H1 (cell line): ENCODE results near the gene OR11H7. TPM values are rescaled to one million over a fixed set of nuclear protein-coding genes. Genes with fewer than 3 reads are reported as not detected.

Source experiments
- CTCF ChIA-PET: fragments of 300-600 bp; sonication (Branson Sonifier 250); formaldehyde crosslinking; loops from one replicate; lab custom pipeline; 2021; ENCODE audit not compliant: partially characterized antibody; lab: Charles Lee
- POLR2A ChIA-PET: fragments of 300-600 bp; sonication (Branson Sonifier 250); formaldehyde crosslinking; loops from one replicate; lab custom pipeline; 2021; ENCODE audit warnings: inconsistent platforms; ENCODE audit not compliant: partially characterized antibody; lab: Charles Lee
- DNase-seq, 2 experiments: peaks; one replicate each; pipeline versions ENCODE4 v3.0.0 to v3.0.0-alpha.2; 2010 to 2022; ENCODE audit warnings: low spot score in 2 of 2, low read depth in 1 of 2, mixed read lengths in 1 of 2
- FAIRE-seq: peaks from 2 replicates; lab custom pipeline; 2011; peaks lifted over from hg19 to GRCh38; lab: Jason Lieb, UNC
- H2AFZ ChIP-seq: 2 replicates; pipeline ENCODE4 v1.8.1; 2012; ENCODE audit warnings: low read length, inconsistent platforms
- H2AK5ac ChIP-seq: 2 replicates; pipeline ENCODE4 v1.6.1; 2013; ENCODE audit warnings: low read depth, low read length
- H2BK120ac ChIP-seq: replicated peaks from 2 replicates; pipeline ENCODE3; 2013; ENCODE audit warnings: low read depth, low read length, inconsistent platforms
- H2BK12ac ChIP-seq: 2 replicates; pipeline ENCODE4 v1.6.1; 2013; ENCODE audit warnings: low read depth, low read length
- H2BK15ac ChIP-seq: 2 replicates; pipeline ENCODE4 v1.6.1; 2013; ENCODE audit warnings: low read length
- H2BK20ac ChIP-seq: 2 replicates; pipeline ENCODE4 v1.6.1; 2013; ENCODE audit warnings: low read length
- H2BK5ac ChIP-seq: 2 replicates; pipeline ENCODE4 v1.6.1; 2013; ENCODE audit warnings: low read depth, low read length
- H3K14ac ChIP-seq: 2 replicates; pipeline ENCODE4 v1.6.1; 2013; ENCODE audit warnings: inconsistent platforms; ENCODE audit not compliant: insufficient read length
- H3K18ac ChIP-seq: 2 replicates; pipeline ENCODE4 v1.6.1; 2013; ENCODE audit warnings: low read length; ENCODE audit errors: extremely low read depth
- H3K23ac ChIP-seq: 2 replicates; pipeline ENCODE4 v1.6.1; 2013; ENCODE audit warnings: inconsistent platforms; ENCODE audit not compliant: insufficient read length
- H3K23me2 ChIP-seq: 2 replicates; pipeline ENCODE4 v1.6.1; 2013; ENCODE audit warnings: low read depth, low read length
- H3K27ac ChIP-seq: 2 replicates; pipeline ENCODE4 v1.6.1; 2011; ENCODE audit warnings: low read depth, low read length, inconsistent platforms
- H3K27me3 ChIP-seq, 4 experiments: replicated peaks in 1 of 4; 1 replicate in 1 of 4; 2 replicates in 3 of 4; pipeline versions ENCODE4 v1.6.1 to v1.8.1; 2011 to 2013; ENCODE audit warnings: low read length in 3 of 4, mild to moderate bottlenecking in 3 of 4, inconsistent platforms in 2 of 4, mixed read lengths in 2 of 4, moderate library complexity in 1 of 4; ENCODE audit not compliant: control insufficient read depth in 3 of 4, insufficient read depth in 3 of 4; ENCODE audit errors: extremely low read depth in 1 of 4
- H3K36me3 ChIP-seq, 4 experiments: 2 replicates each; pipeline versions ENCODE4 v1.6.1 to v1.8.1; 2011 to 2013; ENCODE audit warnings: mild to moderate bottlenecking in 4 of 4, low read length in 3 of 4, moderate library complexity in 2 of 4, control low read depth in 1 of 4, inconsistent platforms in 1 of 4; ENCODE audit not compliant: insufficient read depth in 4 of 4, control insufficient read depth in 2 of 4
- H3K4ac ChIP-seq: replicated peaks from 2 replicates; pipeline ENCODE3; 2013; ENCODE audit warnings: low read length, low read depth, mixed read lengths, inconsistent platforms; ENCODE audit not compliant: insufficient read length
- H3K4me1 ChIP-seq, 4 experiments: replicated peaks in 1 of 4; 1 replicate in 1 of 4; 2 replicates in 3 of 4; pipeline versions ENCODE4 v1.6.1 to v1.8.1; 2011 to 2013; ENCODE audit warnings: low read length in 3 of 4, inconsistent platforms in 2 of 4, mixed read lengths in 1 of 4; ENCODE audit not compliant: insufficient read depth in 4 of 4, control insufficient read depth in 3 of 4
- H3K4me2 ChIP-seq, 2 experiments: 2 replicates each; pipeline versions ENCODE4 v1.6.1 to v1.8.1; 2011 to 2013; ENCODE audit warnings: low read depth in 2 of 2, low read length in 2 of 2, control low read depth in 1 of 2, inconsistent platforms in 1 of 2, mild to moderate bottlenecking in 1 of 2; ENCODE audit not compliant: insufficient read depth in 1 of 2
- H3K4me3 ChIP-seq, 4 experiments: fragments of 200-600, 300-600 bp in 1 of 4; sonication (generic), shearing (Covaris generic), sonication (Bioruptor Twin) in 1 of 4; 2 replicates each; pipeline versions ENCODE4 v1.5.1 to v1.8.1; 2011 to 2016; ENCODE audit warnings: low read length in 4 of 4, low read depth in 3 of 4, control low read depth in 2 of 4, inconsistent platforms in 2 of 4, mild to moderate bottlenecking in 2 of 4, mixed read lengths in 1 of 4, moderate library complexity in 1 of 4; ENCODE audit not compliant: insufficient read depth in 2 of 4; ENCODE audit errors: extremely low read depth in 1 of 4
- H3K56ac ChIP-seq: replicated peaks from 2 replicates; pipeline ENCODE3; 2013; ENCODE audit warnings: low read depth, mild to moderate bottlenecking, mixed read lengths, low read length, inconsistent platforms; ENCODE audit not compliant: insufficient read length
- H3K79me1 ChIP-seq: 2 replicates; pipeline ENCODE4 v1.6.1; 2013; ENCODE audit warnings: low read depth, low read length, control low read depth
- H3K79me2 ChIP-seq, 2 experiments: 2 replicates each; pipeline versions ENCODE4 v1.6.1 to v1.8.1; 2012 to 2013; ENCODE audit warnings: low read length in 2 of 2, mild to moderate bottlenecking in 2 of 2, inconsistent platforms in 1 of 2; ENCODE audit not compliant: insufficient read depth in 2 of 2, control insufficient read depth in 1 of 2
- H3K9ac ChIP-seq, 4 experiments: replicated peaks in 1 of 4; 1 replicate in 1 of 4; 2 replicates in 3 of 4; pipeline versions ENCODE4 v1.6.1 to v1.8.1; 2011 to 2013; ENCODE audit warnings: low read depth in 3 of 4, low read length in 3 of 4, control low read depth in 2 of 4, mild to moderate bottlenecking in 2 of 4, moderate library complexity in 2 of 4, inconsistent platforms in 1 of 4; ENCODE audit errors: extremely low read depth in 1 of 4
- H3K9me3 ChIP-seq, 2 experiments: 2 replicates each; pipeline versions ENCODE4 v1.6.1 to v1.8.1; 2012 to 2013; ENCODE audit warnings: mild to moderate bottlenecking in 2 of 2, moderate library complexity in 2 of 2, control low read depth in 1 of 2, inconsistent platforms in 1 of 2, low read depth in 1 of 2, low read length in 1 of 2, mixed read lengths in 1 of 2; ENCODE audit not compliant: insufficient read depth in 2 of 2
- H4K20me1 ChIP-seq, 2 experiments: replicated peaks in 1 of 2; 2 replicates each; pipeline versions ENCODE3 to v1.8.1; 2011 to 2013; ENCODE audit warnings: inconsistent platforms in 2 of 2, low read length in 2 of 2, mild to moderate bottlenecking in 1 of 2; ENCODE audit not compliant: insufficient read depth in 2 of 2, control insufficient read depth in 1 of 2
- H4K5ac ChIP-seq: 2 replicates; pipeline ENCODE4 v1.6.1; 2013; ENCODE audit warnings: low read length, low read depth, mixed read lengths, inconsistent platforms; ENCODE audit not compliant: insufficient read length
- H4K8ac ChIP-seq: 2 replicates; pipeline ENCODE4 v1.8.0; 2013; ENCODE audit warnings: mild to moderate bottlenecking, moderate library complexity, low read length, inconsistent platforms; ENCODE audit not compliant: insufficient read depth; ENCODE audit errors: extremely low read depth
- H4K91ac ChIP-seq: replicated peaks from 2 replicates; pipeline ENCODE3; 2013; ENCODE audit warnings: low read length, mixed read lengths, inconsistent platforms; ENCODE audit not compliant: insufficient read length
- CBX5 ChIP-seq: fragments of 300-800, 300-1000 bp; sonication (generic); IDR thresholded peaks from 2 replicates; pipeline ENCODE4 v1.7.1; 2016; ENCODE audit warnings: antibody characterized with exemption, low read length, low read depth
- CBX8 ChIP-seq: fragments of 300-800, 300-1000 bp; sonication (generic); IDR thresholded peaks from 2 replicates; pipeline ENCODE4 v1.7.1; 2016; ENCODE audit warnings: low read depth, low read length, borderline replicate concordance
- HDAC2 ChIP-seq, 2 experiments: fragments of 300-600 bp in 1 of 2; sonication (generic) in 1 of 2; IDR thresholded peaks; 2 replicates each; pipeline ENCODE4 v1.6.1; 2011 to 2012; ENCODE audit warnings: low read depth in 2 of 2, low read length in 2 of 2, mild to moderate bottlenecking in 2 of 2, moderate library complexity in 2 of 2, borderline replicate concordance in 1 of 2, inconsistent platforms in 1 of 2
- JUND ChIP-seq: IDR thresholded peaks from 2 replicates; pipeline ENCODE4 v1.6.1; 2011; ENCODE audit warnings: mild to moderate bottlenecking, improper control_type of control experiment, low read length
- NRF1 ChIP-seq: IDR thresholded peaks from 2 replicates; pipeline ENCODE4 v1.6.1; 2011; ENCODE audit warnings: mild to moderate bottlenecking, low read depth, low read length, improper control_type of control experiment
- RXRA ChIP-seq: IDR thresholded peaks from 2 replicates; pipeline ENCODE4 v1.6.1; 2011; ENCODE audit warnings: low read depth, mild to moderate bottlenecking, low read length, moderate library complexity; ENCODE audit not compliant: insufficient read depth
- SIN3A ChIP-seq, 2 experiments: IDR thresholded peaks in 1 of 2; conservative IDR thresholded peaks in 1 of 2; 2 replicates each; pipeline ENCODE4 v1.6.1; 2011 to 2012; ENCODE audit warnings: low read length in 2 of 2, improper control_type of control experiment in 1 of 2, low read depth in 1 of 2, mild to moderate bottlenecking in 1 of 2
- SIX5 ChIP-seq: IDR thresholded peaks from 2 replicates; pipeline ENCODE4 v1.6.1; 2011; ENCODE audit warnings: mild to moderate bottlenecking, low read depth, low read length
- SP1 ChIP-seq: IDR thresholded peaks from 2 replicates; pipeline ENCODE4 v1.6.1; 2011; ENCODE audit warnings: low read depth, low read length
- SUZ12 ChIP-seq: fragments of 200-600 bp; sonication (generic); IDR thresholded peaks from 2 replicates; pipeline ENCODE4 v1.6.1; 2012; ENCODE audit warnings: mild to moderate bottlenecking, inconsistent platforms, low read length, moderate library complexity, mixed read lengths
- WGBS, 2 experiments: shearing (Covaris generic) in 1 of 2; methylation state at CpG; one replicate each; pipeline versions ENCODE4 v1.1.6 to v1.1.7; 2013 to 2015; ENCODE audit warnings: low lambda C conversion rate in 2 of 2, mixed read lengths in 2 of 2, inconsistent platforms in 1 of 2, low coverage in 1 of 2, missing lambda C conversion rate in 1 of 2; ENCODE audit not compliant: insufficient replicate concordance in 2 of 2, insufficient coverage in 1 of 2, insufficient read length in 1 of 2; ENCODE audit errors: extremely low coverage in 1 of 2, missing lambda C conversion rate in 1 of 2; 5-methylcytosine and 5-hydroxymethylcytosine counted together
- polyA plus RNA-seq, 7 experiments: library from polyadenylated mRNA; depleted of rRNA in 3 of 7; stranded (reverse) in 5 of 7; unstranded in 2 of 7; fragments of >200 nt in 5 of 7; fragments of 200-250 nt in 2 of 7; gene quantifications; 1 replicate in 5 of 7; 2 replicates in 1 of 7; 4 replicates in 1 of 7; pipeline versions ENCODE4 v1.2.1 to v1.2.3, GENCODE V29; 2011 to 2013; ENCODE audit warnings: missing spikeins in 2 of 7, mixed read lengths in 2 of 7
- total RNA-seq: library from RNA; stranded (reverse); fragmentation: NEBNext Ultra II Directional; extraction: Animal tissue kit (Norgen Biotek cat#: 25700); gene quantifications from 2 replicates; pipeline ENCODE4 v1.2.1, GENCODE V29; 2021

Gene OR11H7
- total and polyA plus RNA-seq, 2 of the 8 experiments (the other 6 are each of a cell fraction or from before 2014, with no cell fraction given): not detected

GRCh38 chr14:20204721-20205120, 24.1 kb upstream of the OR11H7 start:
- ChIA-PET POLR2A (no interaction called here), CTCF (no interaction called here)
- Histone ChIP-seq H3K23me2 (no peaks in the 10 kb centered on the region), H2BK120ac (no peak overlapping the region), H2AFZ (no peak overlapping the region), H3K23ac (no peak overlapping the region), H3K27me3 (no peaks in the 10 kb centered on the region), H3K4me2 (no peak overlapping the region), H4K5ac (no peak overlapping the region), H3K9ac (no peak overlapping the region), H3K14ac (no peak overlapping the region), H3K9me3 (peaks cover 31 to 59% of the 10 kb centered on the region in 2 experiments), H3K4me3 (no peak overlapping the region), H2BK20ac (no peak overlapping the region), H2BK15ac (no peak overlapping the region), H3K27ac (no peak overlapping the region), H3K36me3 (no peaks in the 10 kb centered on the region), H4K91ac (no peak overlapping the region), H4K20me1 (no peaks in the 10 kb centered on the region), H2BK12ac (no peak overlapping the region), H3K4ac (no peak overlapping the region), H3K18ac (no peak overlapping the region), H2BK5ac (no peak overlapping the region), H3K79me1 (no peaks in the 10 kb centered on the region), H3K4me1 (no peaks in the 10 kb centered on the region), H2AK5ac (no peak overlapping the region), H3K56ac (no peak overlapping the region), H4K8ac (no peak overlapping the region), H3K79me2 (no peaks in the 10 kb centered on the region)
- no peak for DNase-seq
- 65% methylated on average over 3 of the region's 3 CpGs; no CpG with 5 or more reads in 1 of the 2 experiments for WGBS, 2 experiments
- FAIRE-seq: no peak
- no peak for TF ChIP-seq CBX5
- no peak for TF ChIP-seq SP1
- no peak for TF ChIP-seq NRF1
- TF ChIP-seq SIX5: no peak
- TF ChIP-seq JUND: no peak
- no peak for TF ChIP-seq SUZ12
- no peak for TF ChIP-seq HDAC2 (IDR thresholded peaks at IDR 0.05; ENCODE audit: borderline replicate concordance in 1 of 2, low read depth in 2 of 2, low read length in 2 of 2)
- no peak for TF ChIP-seq SIN3A (conservative IDR thresholded peaks at IDR 0.05 in 1 of 2, IDR thresholded peaks at IDR 0.05 in 1 of 2; ENCODE audit: low read depth in 1 of 2, low read length in 2 of 2)
- no peak for TF ChIP-seq RXRA
- no peak for TF ChIP-seq CBX8
